Measurements from ENCODE around the gene ENTHD1.

DNA sequence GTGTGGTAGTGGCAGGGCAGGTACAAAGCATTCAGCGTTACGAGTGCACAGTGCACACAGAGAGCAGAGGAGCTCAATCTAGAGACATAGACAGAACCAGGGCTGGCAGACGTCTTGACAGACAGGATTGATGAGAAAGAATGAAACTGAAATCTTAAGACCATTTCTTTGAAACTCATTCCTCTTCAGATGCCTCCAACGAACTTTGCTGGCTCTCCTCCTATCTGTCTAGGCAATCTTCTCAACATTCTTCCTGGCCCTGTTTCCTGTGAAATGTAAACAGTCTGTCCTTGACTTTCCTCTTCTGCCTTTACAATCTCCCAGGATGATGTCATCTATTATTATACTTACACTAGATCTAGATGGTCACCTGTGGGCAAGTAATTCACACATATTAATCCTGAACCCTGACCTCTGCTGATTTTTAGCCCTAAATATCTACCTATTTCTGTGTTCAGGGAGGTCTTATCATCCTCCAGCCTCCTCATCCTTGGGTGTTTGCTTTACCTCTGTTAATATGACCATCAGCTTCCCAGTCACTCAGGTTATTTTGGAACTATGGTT, 119.5 kb downstream of the ENTHD1 start:
- TF ChIP-seq, protein P1, sequence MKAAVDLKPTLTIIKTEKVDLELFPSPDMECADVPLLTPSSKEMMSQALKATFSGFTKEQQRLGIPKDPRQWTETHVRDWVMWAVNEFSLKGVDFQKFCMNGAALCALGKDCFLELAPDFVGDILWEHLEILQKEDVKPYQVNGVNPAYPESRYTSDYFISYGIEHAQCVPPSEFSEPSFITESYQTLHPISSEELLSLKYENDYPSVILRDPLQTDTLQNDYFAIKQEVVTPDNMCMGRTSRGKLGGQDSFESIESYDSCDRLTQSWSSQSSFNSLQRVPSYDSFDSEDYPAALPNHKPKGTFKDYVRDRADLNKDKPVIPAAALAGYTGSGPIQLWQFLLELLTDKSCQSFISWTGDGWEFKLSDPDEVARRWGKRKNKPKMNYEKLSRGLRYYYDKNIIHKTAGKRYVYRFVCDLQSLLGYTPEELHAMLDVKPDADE (conservative IDR thresholded peaks at IDR 0.05; ENCODE audit: control insufficient read depth, low read depth, low read length) = no peak
- peak; percentile 56 for TF ChIP-seq CBFA2T3 (IDR thresholded peaks at IDR 0.05)
- TF ChIP-seq NONO (IDR thresholded peaks at IDR 0.05; ENCODE audit: low read depth in 2 of 2, low read length in 1 of 2) = no peak
- no peak for TF ChIP-seq ZNF23 (CRISPR knock-in tag; IDR thresholded peaks at IDR 0.05)
- TF ChIP-seq, protein P2, sequence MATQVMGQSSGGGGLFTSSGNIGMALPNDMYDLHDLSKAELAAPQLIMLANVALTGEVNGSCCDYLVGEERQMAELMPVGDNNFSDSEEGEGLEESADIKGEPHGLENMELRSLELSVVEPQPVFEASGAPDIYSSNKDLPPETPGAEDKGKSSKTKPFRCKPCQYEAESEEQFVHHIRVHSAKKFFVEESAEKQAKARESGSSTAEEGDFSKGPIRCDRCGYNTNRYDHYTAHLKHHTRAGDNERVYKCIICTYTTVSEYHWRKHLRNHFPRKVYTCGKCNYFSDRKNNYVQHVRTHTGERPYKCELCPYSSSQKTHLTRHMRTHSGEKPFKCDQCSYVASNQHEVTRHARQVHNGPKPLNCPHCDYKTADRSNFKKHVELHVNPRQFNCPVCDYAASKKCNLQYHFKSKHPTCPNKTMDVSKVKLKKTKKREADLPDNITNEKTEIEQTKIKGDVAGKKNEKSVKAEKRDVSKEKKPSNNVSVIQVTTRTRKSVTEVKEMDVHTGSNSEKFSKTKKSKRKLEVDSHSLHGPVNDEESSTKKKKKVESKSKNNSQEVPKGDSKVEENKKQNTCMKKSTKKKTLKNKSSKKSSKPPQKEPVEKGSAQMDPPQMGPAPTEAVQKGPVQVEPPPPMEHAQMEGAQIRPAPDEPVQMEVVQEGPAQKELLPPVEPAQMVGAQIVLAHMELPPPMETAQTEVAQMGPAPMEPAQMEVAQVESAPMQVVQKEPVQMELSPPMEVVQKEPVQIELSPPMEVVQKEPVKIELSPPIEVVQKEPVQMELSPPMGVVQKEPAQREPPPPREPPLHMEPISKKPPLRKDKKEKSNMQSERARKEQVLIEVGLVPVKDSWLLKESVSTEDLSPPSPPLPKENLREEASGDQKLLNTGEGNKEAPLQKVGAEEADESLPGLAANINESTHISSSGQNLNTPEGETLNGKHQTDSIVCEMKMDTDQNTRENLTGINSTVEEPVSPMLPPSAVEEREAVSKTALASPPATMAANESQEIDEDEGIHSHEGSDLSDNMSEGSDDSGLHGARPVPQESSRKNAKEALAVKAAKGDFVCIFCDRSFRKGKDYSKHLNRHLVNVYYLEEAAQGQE (IDR thresholded peaks at IDR 0.05; ENCODE audit: borderline replicate concordance) = no peak; the same call in 1 of the 2 replicates
- TF ChIP-seq, protein P2 (CRISPR knock-in tag; IDR thresholded peaks at IDR 0.05; ENCODE audit: low read depth) = no peak
- TF ChIP-seq CTCFL (IDR thresholded peaks at IDR 0.05; ENCODE audit: borderline replicate concordance, insufficient read depth, low read depth, low read length, poor library complexity, severe bottlenecking) = no peak
- no peak for TF ChIP-seq ZNF764 (CRISPR knock-in tag; IDR thresholded peaks at IDR 0.05; ENCODE audit: low read depth)
- TF ChIP-seq MTA2 (IDR thresholded peaks at IDR 0.05; ENCODE audit: low read depth) = no peak
- TF ChIP-seq, protein P3, sequence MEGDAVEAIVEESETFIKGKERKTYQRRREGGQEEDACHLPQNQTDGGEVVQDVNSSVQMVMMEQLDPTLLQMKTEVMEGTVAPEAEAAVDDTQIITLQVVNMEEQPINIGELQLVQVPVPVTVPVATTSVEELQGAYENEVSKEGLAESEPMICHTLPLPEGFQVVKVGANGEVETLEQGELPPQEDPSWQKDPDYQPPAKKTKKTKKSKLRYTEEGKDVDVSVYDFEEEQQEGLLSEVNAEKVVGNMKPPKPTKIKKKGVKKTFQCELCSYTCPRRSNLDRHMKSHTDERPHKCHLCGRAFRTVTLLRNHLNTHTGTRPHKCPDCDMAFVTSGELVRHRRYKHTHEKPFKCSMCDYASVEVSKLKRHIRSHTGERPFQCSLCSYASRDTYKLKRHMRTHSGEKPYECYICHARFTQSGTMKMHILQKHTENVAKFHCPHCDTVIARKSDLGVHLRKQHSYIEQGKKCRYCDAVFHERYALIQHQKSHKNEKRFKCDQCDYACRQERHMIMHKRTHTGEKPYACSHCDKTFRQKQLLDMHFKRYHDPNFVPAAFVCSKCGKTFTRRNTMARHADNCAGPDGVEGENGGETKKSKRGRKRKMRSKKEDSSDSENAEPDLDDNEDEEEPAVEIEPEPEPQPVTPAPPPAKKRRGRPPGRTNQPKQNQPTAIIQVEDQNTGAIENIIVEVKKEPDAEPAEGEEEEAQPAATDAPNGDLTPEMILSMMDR (IDR thresholded peaks at IDR 0.05 in 2 of 3, conservative IDR thresholded peaks at IDR 0.05 in 1 of 3; ENCODE audit: insufficient read depth in 2 of 3, low read depth in 1 of 3, low read length in 3 of 3) = no peak
- no peak for TF ChIP-seq ZFPM2 (CRISPR knock-in tag; IDR thresholded peaks at IDR 0.05)

Data from K562 (cell line).